Spleen (tissue), 11 donors: Measurements from ENCODE around the gene INPP5D. TPM values are rescaled to one million over a fixed set of nuclear protein-coding genes. Genes with fewer than 3 reads are reported as not detected.
A peak's percentile ranks its signal among the peaks of the same experiment; 100 is the strongest.
"Not testable (repeated sequence)": the region's sequence is repeated elsewhere in the genome, so short reads cannot be mapped to it uniquely, and the experiment has no call there.

ENCODE experiments used
- DNase-seq: peaks from one replicate; pipeline ENCODE4 v3.0.0-alpha.2; 2020
- H3K27ac ChIP-seq, 8 donors: fragments of 200-600 bp; sonication (generic) in 7 of 8; 1 replicate in 4 of 8; 2 replicates in 4 of 8; pipeline versions ENCODE4 v1.5.0 to v1.8.0; 2016 to 2021; ENCODE audit warnings: inconsistent platforms in 4 of 8, mild to moderate bottlenecking in 4 of 8, moderate library complexity in 1 of 8
- H3K27me3 ChIP-seq, 7 donors: fragments of 200-600 bp; sonication (generic) in 6 of 7; replicated peaks in 1 of 7; 1 replicate in 4 of 7; 2 replicates in 3 of 7; pipeline versions ENCODE4 v1.5.0 to v1.8.0; 2016 to 2021; ENCODE audit warnings: inconsistent platforms in 3 of 7, mild to moderate bottlenecking in 1 of 7
- H3K36me3 ChIP-seq, 6 donors: fragments of 200-600 bp; sonication (generic) in 5 of 6; 1 replicate in 4 of 6; 2 replicates in 2 of 6; pipeline versions ENCODE4 v1.5.0 to v1.8.0; 2016 to 2021; ENCODE audit warnings: inconsistent platforms in 2 of 6
- H3K4me1 ChIP-seq, 6 donors: fragments of 200-600 bp; sonication (generic) in 5 of 6; 1 replicate in 3 of 6; 2 replicates in 3 of 6; pipeline versions ENCODE4 v1.5.0 to v1.8.0; 2016 to 2021; ENCODE audit warnings: inconsistent platforms in 3 of 6
- H3K4me3 ChIP-seq, 8 donors: fragments of 200-600 bp; sonication (generic) in 7 of 8; 1 replicate in 4 of 8; 2 replicates in 4 of 8; pipeline versions ENCODE4 v1.5.0 to v1.8.0; 2016 to 2021; ENCODE audit warnings: inconsistent platforms in 4 of 8, mild to moderate bottlenecking in 4 of 8, moderate library complexity in 2 of 8
- H3K9me3 ChIP-seq, 8 donors: fragments of 200-600 bp; sonication (generic) in 7 of 8; 1 replicate in 4 of 8; 2 replicates in 4 of 8; pipeline versions ENCODE4 v1.5.0 to v1.8.0; 2016 to 2021; ENCODE audit warnings: inconsistent platforms in 4 of 8
- POLR2A ChIP-seq, 3 donors: fragments of 450-650 bp; IDR thresholded peaks; one replicate each; pipeline ENCODE4 v1.5.1; 2017; ENCODE audit warnings: antibody characterized with exemption in 3 of 3, mild to moderate bottlenecking in 1 of 3
- POLR2AphosphoS5 ChIP-seq, 3 donors: sonication (generic); formaldehyde crosslinking; IDR thresholded peaks; one replicate each; pipeline ENCODE4 v1.5.1; 2017; ENCODE audit warnings: antibody characterized with exemption in 3 of 3
- WGBS, 5 donors: extraction: QIAGEN DNeasy Blood & Tissue Kit in 3 of 5; methylation state at CpG; one replicate each; pipeline versions ENCODE4 v1.1.5 to v1.1.7; 2013 to 2018; 5-methylcytosine and 5-hydroxymethylcytosine counted together
- intact Hi-C: fragments of 100-400 bp; cut with DNase I; formaldehyde crosslinking; loops from one replicate; pipeline ENCODE4 v1.15.0; 2023; ENCODE audit warnings: low total_unique reads
- polyA plus RNA-seq, 3 donors: library from polyadenylated mRNA; stranded (reverse); fragments of 200-250 nt; gene quantifications; one replicate each; pipeline ENCODE4 v1.2.1, GENCODE V29; 2013
- total RNA-seq, 7 donors: library from RNA; depleted of rRNA in 3 of 7; stranded (reverse); fragments of >200 nt in 3 of 7; fragmentation: NEBNext Ultra II Directional in 4 of 7; extraction: Animal tissue kit (Norgen Biotek cat#: 25700) in 4 of 7; gene quantifications; one replicate each; pipeline versions ENCODE4 v1.1.0 to v1.2.1, GENCODE V29; 2016 to 2021
- TF ChIP-seq, protein P1 (sequence below), 11 experiments: fragments of 200-600 bp in 7 of 11; fragments of 450-650 bp in 4 of 11; sonication (generic) in 4 of 11; IDR thresholded peaks in 8 of 11; conservative IDR thresholded peaks in 3 of 11; 1 replicate in 7 of 11; 2 replicates in 4 of 11; pipeline versions ENCODE4 v1.4.0 to v1.8.0; 2016 to 2021; ENCODE audit warnings: antibody characterized with exemption in 11 of 11, inconsistent platforms in 4 of 11, mild to moderate bottlenecking in 1 of 11
- donor health status: healthy with polysubstance abuse.
- donor health status: DM: no; HTN: no; CAD: no; lungs with moderate emphysema.
- donor health status: DM: no; HTN: no; CAD: no.
- donor health status: Bipolar disorder and iron deficiency.
- donor health status: healthy.
- donor health status: DM: no; HTN: no; CAD: no.
- donor health status: DM: yes; HTN: yes; CAD: no.

INPP5D gene
- total and polyA plus RNA-seq, 10 donors = 71.1 to 246 (median 181) TPM

DNA sequence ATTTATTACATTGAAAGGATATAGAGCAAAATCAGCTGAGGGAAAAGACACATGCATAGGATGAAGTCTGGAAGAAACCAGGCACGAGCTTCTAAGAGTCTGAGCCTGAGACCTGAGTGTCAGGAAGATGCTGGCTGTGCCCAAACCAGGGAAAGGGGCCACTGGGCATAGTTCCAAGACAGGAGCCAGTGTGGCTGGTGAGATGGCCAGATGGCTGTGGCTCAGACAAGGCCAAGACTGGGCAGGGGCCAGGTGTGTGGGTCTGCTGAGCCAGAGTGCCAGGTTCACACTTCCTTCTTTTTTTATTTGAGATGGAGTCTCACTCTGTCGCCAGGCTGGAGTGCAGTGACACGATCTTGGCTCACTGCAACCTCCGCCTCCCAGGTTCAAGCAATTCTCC, 95.9 kb downstream of the INPP5D start:
- DNase-seq = peak; percentile 48
- intact Hi-C loops = no loop called here
- peak overlapping the region in 1 of 8 donors; percentile 16 for H3K27ac ChIP-seq
- TF ChIP-seq POLR2AphosphoS5 (IDR thresholded peaks at IDR 0.05) (peak in 1 of 3 donors; percentile 49), POLR2A (IDR thresholded peaks at IDR 0.05) (no peak)
- TF ChIP-seq, protein P1, sequence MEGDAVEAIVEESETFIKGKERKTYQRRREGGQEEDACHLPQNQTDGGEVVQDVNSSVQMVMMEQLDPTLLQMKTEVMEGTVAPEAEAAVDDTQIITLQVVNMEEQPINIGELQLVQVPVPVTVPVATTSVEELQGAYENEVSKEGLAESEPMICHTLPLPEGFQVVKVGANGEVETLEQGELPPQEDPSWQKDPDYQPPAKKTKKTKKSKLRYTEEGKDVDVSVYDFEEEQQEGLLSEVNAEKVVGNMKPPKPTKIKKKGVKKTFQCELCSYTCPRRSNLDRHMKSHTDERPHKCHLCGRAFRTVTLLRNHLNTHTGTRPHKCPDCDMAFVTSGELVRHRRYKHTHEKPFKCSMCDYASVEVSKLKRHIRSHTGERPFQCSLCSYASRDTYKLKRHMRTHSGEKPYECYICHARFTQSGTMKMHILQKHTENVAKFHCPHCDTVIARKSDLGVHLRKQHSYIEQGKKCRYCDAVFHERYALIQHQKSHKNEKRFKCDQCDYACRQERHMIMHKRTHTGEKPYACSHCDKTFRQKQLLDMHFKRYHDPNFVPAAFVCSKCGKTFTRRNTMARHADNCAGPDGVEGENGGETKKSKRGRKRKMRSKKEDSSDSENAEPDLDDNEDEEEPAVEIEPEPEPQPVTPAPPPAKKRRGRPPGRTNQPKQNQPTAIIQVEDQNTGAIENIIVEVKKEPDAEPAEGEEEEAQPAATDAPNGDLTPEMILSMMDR (IDR thresholded peaks at IDR 0.05 in 8 of 11, conservative IDR thresholded peaks at IDR 0.05 in 3 of 11) = no peak
- no peaks in the 10 kb centered on the region for H3K27me3 ChIP-seq
- no peak overlapping the region for H3K4me3 ChIP-seq
- 87 to 97% (median 94%) methylated on average over 4 of the region's 4 CpGs for WGBS, 5 donors
- no peaks in the 10 kb centered on the region for H3K4me1 ChIP-seq
- no peaks in the 10 kb centered on the region for H3K9me3 ChIP-seq
- H3K36me3 ChIP-seq = peaks cover 2 to 100% (median 86%) of the 10 kb centered on the region in 6 donors

- H3K9me3 ChIP-seq, H3K27me3 ChIP-seq, intact Hi-C loops, H3K4me1 ChIP-seq, H3K4me3 ChIP-seq: not testable (repeated sequence)
- Histone ChIP-seq H3K27ac (peak overlapping the region in 1 of 8 donors; percentile 16), H3K36me3 (peaks cover 2 to 100% (median 86%) of the 10 kb centered on the region in 6 donors)
- 72 to 97% (median 90%) methylated on average over 5 of the region's 5 CpGs for WGBS, 5 donors
- DNase-seq = peak; percentile 35
These were observed 96.3 kb downstream of the INPP5D start for GRCh38 chr2:233156461-233156860.

GRCh38 chr2:233161730-233162129, 101.6 kb downstream of the INPP5D start:
- 60 to 83% (median 76%) methylated on average over 11 of the region's 11 CpGs for WGBS, 5 donors
- Histone ChIP-seq H3K36me3 (peaks cover 0 to 100% (median 89%) of the 10 kb centered on the region in 6 donors), H3K4me3 (no peak overlapping the region), H3K4me1 (peaks cover 0 to 47% (median 27%) of the 10 kb centered on the region in 6 donors), H3K9me3 (no peaks in the 10 kb centered on the region), H3K27ac (peak overlapping the region in 2 of 8 donors; percentile 27 to 35), H3K27me3 (no peaks in the 10 kb centered on the region)
- TF ChIP-seq, protein P1 (IDR thresholded peaks at IDR 0.05 in 8 of 11, conservative IDR thresholded peaks at IDR 0.05 in 3 of 11) = no peak
- no peak for TF ChIP-seq POLR2A (IDR thresholded peaks at IDR 0.05)
- peak in 1 of 3 donors; percentile 58 for TF ChIP-seq POLR2AphosphoS5 (IDR thresholded peaks at IDR 0.05)
- no peak for DNase-seq
- intact Hi-C loops = no loop called here

DNA sequence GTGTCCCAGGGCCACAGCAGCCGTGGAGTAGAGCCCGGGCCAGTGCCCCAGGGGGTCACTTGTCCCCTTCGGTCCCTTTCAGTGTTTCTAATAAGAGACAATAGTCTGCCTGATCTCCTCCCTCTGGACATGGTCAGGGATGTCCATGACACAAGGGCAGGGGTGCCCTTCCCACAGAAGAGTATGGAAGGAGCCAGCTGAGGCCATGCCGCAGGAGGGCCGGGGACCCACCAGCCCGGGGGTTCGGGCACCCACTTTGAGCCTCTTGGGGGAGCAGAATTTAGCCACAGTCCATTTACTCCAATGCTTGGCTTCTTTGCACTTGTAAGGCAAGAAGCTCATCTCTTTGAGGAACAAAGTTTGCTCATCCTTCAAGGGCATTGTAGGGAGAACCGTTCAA, 102.6 kb downstream of the INPP5D start:
- H3K36me3 ChIP-seq = peaks cover 0 to 100% (median 89%) of the 10 kb centered on the region in 6 donors
- TF ChIP-seq, protein P1 (IDR thresholded peaks at IDR 0.05 in 8 of 11, conservative IDR thresholded peaks at IDR 0.05 in 3 of 11) = no peak
- TF ChIP-seq POLR2AphosphoS5 (IDR thresholded peaks at IDR 0.05) = peak in 2 of 3 donors; percentile 22 to 60
- no peak for TF ChIP-seq POLR2A (IDR thresholded peaks at IDR 0.05)
- H3K4me1 ChIP-seq = peaks cover 0 to 53% (median 27%) of the 10 kb centered on the region in 6 donors
- H3K9me3 ChIP-seq = no peaks in the 10 kb centered on the region
- WGBS, 5 donors = 87 to 91% (median 90%) methylated on average over 6 to 8 of the region's 8 CpGs
- H3K4me3 ChIP-seq = no peak overlapping the region
- intact Hi-C loops = no loop called here
- DNase-seq = no peak
- H3K27ac ChIP-seq = peak overlapping the region in 3 of 8 donors; percentile 19 to 90 (median 83)
- no peaks in the 10 kb centered on the region for H3K27me3 ChIP-seq
